ENCODE measurements around the gene NABP2. TPM values are rescaled to one million over a fixed set of nuclear protein-coding genes. Genes with fewer than 3 reads are reported as not detected.
A peak's percentile ranks its signal among the peaks of the same experiment; 100 is the strongest.
"Not testable (repeated sequence)": the region's sequence is repeated elsewhere in the genome, so short reads cannot be mapped to it uniquely, and the experiment has no call there.

The NABP2 gene
- total and polyA plus RNA-seq, 2 of the 4 experiments (the other 2 are of a cell fraction) = 29.2 to 37.4 TPM

DNA sequence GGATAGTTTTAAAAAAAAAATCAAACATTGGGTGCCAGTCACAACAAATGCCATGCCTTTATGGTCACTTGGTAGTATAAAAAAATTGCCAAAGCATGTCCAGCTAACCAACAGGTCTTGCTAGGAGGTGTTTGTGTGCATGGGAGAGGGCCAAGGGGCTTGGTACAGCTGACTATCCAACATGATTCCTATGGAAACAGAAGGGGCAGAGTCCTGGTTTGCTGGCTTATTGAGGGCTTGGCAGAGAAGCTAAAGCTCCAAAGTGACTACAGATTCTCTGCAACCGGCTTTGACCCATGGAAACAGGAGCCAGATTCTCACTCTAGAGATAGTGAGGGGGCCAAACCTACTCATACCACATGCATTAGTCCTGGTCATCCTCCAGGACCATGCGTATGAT lies 48.3 kb downstream of the NABP2 start:
- H3K14ac ChIP-seq (replicated peaks; ENCODE audit: low read depth, low read length); H4K20me1 ChIP-seq (ENCODE audit: insufficient read depth, low read length); dilution Hi-C loops (cut with HindIII; ENCODE audit: low sequenced_read_pairs, unreplicated experiment); H2BK5ac ChIP-seq (ENCODE audit: low read depth, low read length, poor library complexity, severe bottlenecking); H3K4me1 ChIP-seq (ENCODE audit: control insufficient read depth, insufficient read depth, low read length); H3K23ac ChIP-seq (ENCODE audit: low read depth, low read length); H3K9ac ChIP-seq (ENCODE audit: low read depth, low read length); DNase-seq; H2BK20ac ChIP-seq (ENCODE audit: low read depth, low read length); H2AK9ac ChIP-seq (replicated peaks; ENCODE audit: low read depth, low read length, poor library complexity); H2AK5ac ChIP-seq (ENCODE audit: low read depth, low read length); H2BK120ac ChIP-seq (ENCODE audit: low read depth, low read length); H4K91ac ChIP-seq (ENCODE audit: insufficient read depth, low read depth, low read length); H2BK15ac ChIP-seq (ENCODE audit: low read depth, low read length); H3K27me3 ChIP-seq (ENCODE audit: control insufficient read depth, insufficient read depth, low read length); intact Hi-C loops (cut with micrococcal nuclease); H3K27ac ChIP-seq (ENCODE audit: insufficient read depth, low read length); H3K18ac ChIP-seq (ENCODE audit: low read depth, low read length); H4K8ac ChIP-seq (ENCODE audit: low read depth in 2 of 2, low read length in 2 of 2); ATAC-seq (ENCODE audit: low read depth); H3K4ac ChIP-seq (ENCODE audit: low read depth, low read length); POLR2A ChIA-PET (ENCODE audit: unreplicated experiment); H3K56ac ChIP-seq (ENCODE audit: extremely low read depth, insufficient read depth, low read length); H2AFZ ChIP-seq (replicated peaks; ENCODE audit: low read length, poor library complexity); H3K4me2 ChIP-seq (ENCODE audit: low read depth, low read length); H3K9me1 ChIP-seq (ENCODE audit: insufficient read depth, low read length); H3K4me3 ChIP-seq (ENCODE audit: insufficient read depth, low read depth, low read length); H3K9me3 ChIP-seq (ENCODE audit: control insufficient read depth, insufficient read depth, low read length); in situ Hi-C loops (cut with MboI; ENCODE audit: low sequenced_read_pairs); H4K5ac ChIP-seq (ENCODE audit: low read depth, low read length); CTCF ChIA-PET; H3K79me1 ChIP-seq (ENCODE audit: low read depth in 1 of 2, low read length in 2 of 2): not testable (repeated sequence)
- BruUV-seq (replicated peaks) = TSS peak; percentile 85
- WGBS, 2 experiments (ENCODE audit: extremely low coverage in 2 of 2, insufficient read length in 1 of 2) = no CpG with 5 or more reads among the region's 2 CpGs
- H3K36me3 ChIP-seq (ENCODE audit: control insufficient read depth, insufficient read depth, low read length) = peaks cover 44% of the 10 kb centered on the region
